H1 (cell line): ENCODE measurements around the gene SLC43A2. TPM values are rescaled to one million over a fixed set of nuclear protein-coding genes. Genes with fewer than 3 reads are reported as not detected.

Experiments
- ASH2L ChIP-seq: fragments of 200-600, 300-600 bp; sonication (generic); IDR thresholded peaks from one replicate; pipeline ENCODE4 v1.7.1; 2017; ENCODE audit warnings: low read length
- ATF2 ChIP-seq: IDR thresholded peaks from 2 replicates; pipeline ENCODE4 v1.6.1; 2012; ENCODE audit warnings: low read length, inconsistent platforms
- CHD2 ChIP-seq: IDR thresholded peaks from 2 replicates; pipeline ENCODE4 v1.6.1; 2012; ENCODE audit warnings: low read length, improper control_type of control experiment
- CHD7 ChIP-seq: fragments of 300-600 bp; sonication (generic); IDR thresholded peaks from 2 replicates; pipeline ENCODE4 v1.7.1; 2012; ENCODE audit warnings: low read length, moderate library complexity, mild to moderate bottlenecking, inconsistent platforms; ENCODE audit not compliant: insufficient replicate concordance
- GABPA ChIP-seq: IDR thresholded peaks from 2 replicates; pipeline ENCODE4 v1.6.1; 2011; ENCODE audit warnings: mild to moderate bottlenecking, low read length, moderate library complexity, borderline replicate concordance; ENCODE audit not compliant: insufficient read depth
- JUND ChIP-seq: IDR thresholded peaks from 2 replicates; pipeline ENCODE4 v1.6.1; 2011; ENCODE audit warnings: mild to moderate bottlenecking, improper control_type of control experiment, low read length
- KDM4A ChIP-seq: IDR thresholded peaks from one replicate; pipeline ENCODE4 v1.7.1; 2012; ENCODE audit warnings: low read depth, mild to moderate bottlenecking, moderate library complexity, low read length, inconsistent platforms; ENCODE audit not compliant: severe bottlenecking
- MAX ChIP-seq: IDR thresholded peaks from 2 replicates; pipeline ENCODE4 v1.6.1; 2012; ENCODE audit warnings: inconsistent platforms
- SIX5 ChIP-seq: IDR thresholded peaks from 2 replicates; pipeline ENCODE4 v1.6.1; 2011; ENCODE audit warnings: mild to moderate bottlenecking, low read depth, low read length
- ZNF274 ChIP-seq: IDR thresholded peaks from 2 replicates; pipeline ENCODE4 v1.7.0; 2012; ENCODE audit warnings: low read length, borderline replicate concordance; ENCODE audit errors: extremely low read depth
- polyA plus RNA-seq, 7 experiments: library from polyadenylated mRNA; depleted of rRNA in 3 of 7; stranded (reverse) in 5 of 7; unstranded in 2 of 7; fragments of >200 nt in 5 of 7; fragments of 200-250 nt in 2 of 7; gene quantifications; 1 replicate in 5 of 7; 2 replicates in 1 of 7; 4 replicates in 1 of 7; pipeline versions ENCODE4 v1.2.1 to v1.2.3, GENCODE V29; 2011 to 2013; ENCODE audit warnings: missing spikeins in 2 of 7, mixed read lengths in 2 of 7
- total RNA-seq: library from RNA; stranded (reverse); fragmentation: NEBNext Ultra II Directional; extraction: Animal tissue kit (Norgen Biotek cat#: 25700); gene quantifications from 2 replicates; pipeline ENCODE4 v1.2.1, GENCODE V29; 2021

The SLC43A2 gene
- total and polyA plus RNA-seq, 2 of the 8 experiments (the other 6 are each of a cell fraction or from before 2014, with no cell fraction given), result 6.6 to 10.5 TPM

GRCh38 chr17:1583556-1583955 is 45.1 kb downstream of the SLC43A2 start (continued):
- TF ChIP-seq CHD7 (no peak), KDM4A (no peak), MAX (no peak), GABPA (no peak), CHD2 (no peak), ZNF274 (no peak), ATF2 (no peak), SIX5 (no peak), ASH2L (no peak), JUND (no peak)
